Caki2 (cell line): Measurements from ENCODE around the gene SRD5A1. TPM values are rescaled to one million over a fixed set of nuclear protein-coding genes. Genes with fewer than 3 reads are reported as not detected.

Experiments
- DNase-seq: peaks from one replicate; pipeline ENCODE4 v3.0.0-alpha.2; 2015; ENCODE audit warnings: low read depth
- in situ Hi-C: cut with HindIII; loops from 2 replicates; pipeline ENCODE4 v1.10.0; 2016; ENCODE audit warnings: low sequenced_read_pairs, low pct_unique_long_range_greater_than_20kb, mixed read lengths
- total RNA-seq: library from RNA; depleted of rRNA; stranded (reverse); fragments of >200 nt; shearing (Covaris generic); gene quantifications from 2 replicates; pipeline ENCODE4 v1.2.3, GENCODE V29; 2014; ENCODE audit warnings: low replicate concordance

SRD5A1 gene
- total RNA-seq, 1 experiment from 2014 or later = 54.2 TPM

DNA sequence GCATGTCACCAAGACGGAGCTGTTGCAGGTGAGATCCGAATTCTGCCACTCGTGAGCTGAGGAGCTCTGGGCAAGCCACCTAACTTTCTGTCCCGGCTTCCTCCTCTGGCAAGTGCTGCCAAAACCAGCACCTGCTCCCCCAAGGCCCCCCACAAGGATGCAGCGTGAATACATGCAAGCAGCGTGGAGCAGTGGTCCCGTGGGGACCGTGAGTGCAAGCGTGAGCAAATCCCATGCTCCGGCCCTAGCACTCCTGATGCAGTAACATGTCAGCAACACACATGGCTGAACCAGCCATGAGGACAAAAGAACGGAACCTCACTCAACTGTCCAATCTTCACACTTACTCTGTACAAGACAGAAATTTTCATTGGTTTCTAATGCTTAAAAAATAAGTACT lies 31.4 kb upstream of the SRD5A1 start:
- in situ Hi-C loops = no loop called here
- DNase-seq = no peak

DNA sequence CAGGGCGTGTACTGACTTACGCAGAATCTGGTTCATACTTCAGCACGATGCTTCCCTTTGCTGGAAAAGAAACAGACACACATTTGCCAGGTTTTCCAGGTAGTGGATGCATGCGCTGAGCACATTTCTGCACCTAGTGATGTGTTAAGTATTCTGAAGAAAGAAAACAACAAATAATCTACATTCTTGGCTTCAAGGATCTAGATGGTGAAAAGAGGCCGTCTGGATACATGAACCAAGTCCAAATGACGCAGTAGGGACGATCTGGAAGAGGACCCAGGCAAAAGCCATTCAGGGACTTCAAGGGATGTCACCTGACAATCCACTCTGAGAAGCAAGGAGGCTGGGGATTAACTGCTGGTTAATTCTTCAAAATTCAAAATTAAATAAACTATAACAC lies 30.8 kb upstream of the SRD5A1 start:
- no peak for DNase-seq
- in situ Hi-C loops = no loop called here

DNA sequence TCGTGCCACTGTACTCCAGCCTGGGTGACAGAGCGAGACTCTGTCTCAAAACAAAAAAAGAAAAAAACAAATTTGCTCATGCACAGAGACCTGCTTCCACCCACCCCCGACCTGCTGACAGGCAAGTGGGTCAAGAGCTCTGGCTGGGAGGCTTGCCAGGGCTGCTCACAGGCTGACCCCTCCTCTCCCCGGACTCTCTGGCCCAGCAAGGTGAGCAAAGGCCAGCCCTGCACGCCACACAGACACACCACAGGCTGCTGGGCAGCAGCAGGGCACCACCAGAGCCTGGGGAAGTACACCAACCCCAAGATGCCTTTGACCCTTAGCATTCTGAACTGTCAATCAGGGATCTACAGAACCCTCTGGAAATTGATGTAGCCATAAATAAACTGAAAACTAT lies 29.6 kb upstream of the SRD5A1 start:
- in situ Hi-C loops = no loop called here
- no peak for DNase-seq

DNA sequence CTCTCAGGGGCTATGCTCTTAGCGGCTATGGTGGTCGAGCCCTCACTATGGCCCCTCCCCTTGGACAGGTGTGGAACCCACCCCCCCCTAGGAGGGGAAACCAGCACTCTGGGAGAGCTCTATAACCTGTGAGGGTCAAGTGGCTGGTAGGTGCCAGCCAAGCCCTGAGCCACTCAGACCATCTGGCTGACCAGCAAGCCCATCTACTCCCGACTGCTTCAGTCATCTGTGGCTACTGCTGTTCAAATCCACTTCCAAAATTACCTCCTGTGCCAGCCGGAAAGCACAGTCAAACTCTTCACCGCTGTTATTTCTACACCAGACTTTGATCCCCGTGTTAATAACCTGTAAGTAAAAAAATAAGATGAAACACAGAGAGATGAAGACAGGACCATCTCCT lies 28.9 kb upstream of the SRD5A1 start:
- DNase-seq = no peak
- in situ Hi-C loops = no loop called here

DNA sequence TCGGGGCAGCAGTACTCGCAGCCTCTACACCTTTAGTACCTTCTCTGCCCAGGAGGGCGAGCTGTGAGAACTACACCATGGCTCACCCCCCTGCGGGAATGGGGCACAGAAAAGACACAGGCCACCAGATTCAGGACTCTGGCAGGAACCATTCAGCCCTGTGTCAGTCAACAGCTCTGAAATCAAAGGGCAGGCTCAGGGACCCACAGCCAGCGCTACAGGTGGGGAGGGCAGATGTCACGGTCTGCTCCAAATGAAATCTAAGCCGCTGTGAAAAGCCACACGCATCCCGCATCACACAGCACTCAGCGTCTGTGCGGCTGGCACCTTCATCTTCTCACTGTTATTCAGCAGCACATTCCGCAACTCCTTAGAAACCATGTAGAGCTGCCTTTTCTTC lies 28.3 kb upstream of the SRD5A1 start:
- in situ Hi-C loops = no loop called here
- DNase-seq = no peak

DNA sequence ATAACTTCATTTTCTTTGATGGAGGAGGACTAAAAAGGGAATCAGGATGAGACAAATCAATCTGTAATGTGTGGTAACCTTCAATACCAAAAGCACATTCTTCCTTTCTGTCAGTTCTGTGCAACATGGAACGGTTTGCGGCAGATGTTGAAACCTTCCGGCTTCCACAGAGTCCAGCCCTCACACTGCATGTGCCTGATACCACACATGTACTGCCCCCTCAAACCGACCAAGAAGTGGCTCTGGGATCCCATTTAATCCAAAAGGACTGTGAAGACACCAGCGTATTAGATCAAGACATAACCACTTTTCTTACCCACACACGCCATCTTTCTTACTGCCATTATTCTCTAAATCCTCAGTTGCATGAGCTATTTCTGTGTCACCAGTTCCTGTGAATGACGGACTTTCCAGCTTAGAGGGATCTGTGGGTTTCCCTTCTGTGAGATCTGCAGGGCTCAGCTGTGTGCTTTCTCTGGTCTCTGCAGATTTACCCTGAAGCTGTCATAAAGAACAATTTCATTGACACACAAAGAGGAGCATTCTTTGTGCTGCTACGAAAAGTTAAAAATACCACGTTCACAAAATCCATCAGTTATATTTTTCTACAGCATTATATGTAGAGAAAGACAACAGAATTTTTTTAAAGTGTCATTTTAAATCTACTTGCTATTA lies 26.2 kb upstream of the SRD5A1 start:
- no peak for DNase-seq

DNA sequence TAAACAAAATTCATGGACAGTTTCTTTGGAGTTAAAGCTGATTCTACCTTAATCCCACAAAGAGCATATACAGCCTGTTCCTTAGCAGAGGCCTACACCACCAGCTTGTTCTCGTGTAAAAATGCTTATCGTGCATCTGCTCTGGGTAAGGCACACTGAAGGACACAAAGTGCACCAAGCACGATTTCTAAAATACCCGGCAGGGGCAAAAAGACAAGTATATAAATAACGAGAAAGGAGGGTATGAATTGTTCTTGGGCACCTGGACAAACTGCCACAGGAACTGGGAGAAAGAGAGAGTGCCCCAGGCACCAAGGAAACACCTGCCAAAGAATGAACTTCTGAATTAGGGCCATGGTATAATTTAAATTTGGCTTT lies 25.7 kb upstream of the SRD5A1 start:
- in situ Hi-C loops = no loop called here
- no peak for DNase-seq

More for the DNA sequence above, 26.2 kb upstream of the SRD5A1 start:
- in situ Hi-C loops = no loop called here

DNA sequence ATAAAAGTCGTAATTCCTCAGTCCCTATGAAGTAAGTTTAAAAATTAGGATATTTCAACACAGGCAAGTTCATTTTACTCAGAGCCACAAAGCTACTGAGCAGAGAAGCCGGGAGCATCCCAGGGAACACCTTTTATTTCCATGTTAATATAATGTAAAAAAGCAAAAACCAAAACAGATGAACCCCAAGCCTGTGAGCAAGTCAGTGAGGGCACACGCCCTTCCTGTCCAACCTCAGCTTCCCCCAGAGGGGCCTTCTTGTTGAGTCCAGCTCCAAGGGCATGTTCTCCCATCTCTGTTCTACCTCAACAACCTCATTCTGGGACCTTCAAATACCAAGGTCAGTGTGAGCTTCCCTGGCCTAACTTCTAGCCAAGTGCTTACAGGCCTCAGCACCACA lies 25.2 kb upstream of the SRD5A1 start:
- no peak for DNase-seq
- in situ Hi-C loops = no loop called here

DNA sequence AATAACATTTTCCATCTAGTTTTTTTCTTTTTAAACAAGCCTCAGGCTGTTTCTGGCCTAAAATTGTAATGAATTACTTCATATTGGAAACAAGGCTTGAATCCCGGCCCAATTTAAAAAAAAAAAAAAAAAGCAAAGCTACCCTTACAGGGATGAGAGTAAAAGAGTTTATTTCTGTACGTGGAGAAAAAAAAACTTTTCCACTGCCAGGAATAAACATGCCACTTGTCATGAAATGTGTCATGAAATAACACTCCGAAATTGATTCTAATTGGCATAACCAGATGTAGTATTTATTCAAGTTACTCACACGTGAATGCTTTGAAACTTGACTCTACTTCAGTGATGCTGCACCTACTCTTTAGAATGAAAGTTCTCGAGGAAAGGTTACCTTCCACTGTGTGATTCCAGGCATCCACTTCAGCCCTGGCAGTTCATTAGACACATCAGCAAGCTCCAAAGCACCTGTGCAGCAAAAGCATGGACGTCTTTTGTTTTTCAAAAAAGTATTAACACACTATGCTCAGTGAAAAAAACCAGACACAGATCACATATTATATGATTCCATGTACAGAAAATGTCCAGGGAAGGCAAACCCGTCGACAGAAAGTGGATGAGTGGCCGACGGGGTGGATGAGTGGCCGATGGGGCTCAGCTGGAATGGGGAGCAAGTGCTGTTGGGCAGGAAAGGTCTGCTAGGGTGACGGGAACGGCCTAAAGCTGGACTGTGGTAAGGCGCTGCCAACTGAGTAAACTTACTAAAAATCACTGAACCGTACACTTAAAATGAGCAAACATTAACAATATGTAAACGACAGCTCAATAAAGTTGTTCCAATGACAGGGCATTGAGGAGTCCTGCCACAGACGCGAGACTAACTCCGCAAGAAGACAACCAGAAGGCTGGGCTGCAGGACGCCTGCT lies 21.6 kb upstream of the SRD5A1 start:
- in situ Hi-C loops = no loop called here
- no peak for DNase-seq

DNA sequence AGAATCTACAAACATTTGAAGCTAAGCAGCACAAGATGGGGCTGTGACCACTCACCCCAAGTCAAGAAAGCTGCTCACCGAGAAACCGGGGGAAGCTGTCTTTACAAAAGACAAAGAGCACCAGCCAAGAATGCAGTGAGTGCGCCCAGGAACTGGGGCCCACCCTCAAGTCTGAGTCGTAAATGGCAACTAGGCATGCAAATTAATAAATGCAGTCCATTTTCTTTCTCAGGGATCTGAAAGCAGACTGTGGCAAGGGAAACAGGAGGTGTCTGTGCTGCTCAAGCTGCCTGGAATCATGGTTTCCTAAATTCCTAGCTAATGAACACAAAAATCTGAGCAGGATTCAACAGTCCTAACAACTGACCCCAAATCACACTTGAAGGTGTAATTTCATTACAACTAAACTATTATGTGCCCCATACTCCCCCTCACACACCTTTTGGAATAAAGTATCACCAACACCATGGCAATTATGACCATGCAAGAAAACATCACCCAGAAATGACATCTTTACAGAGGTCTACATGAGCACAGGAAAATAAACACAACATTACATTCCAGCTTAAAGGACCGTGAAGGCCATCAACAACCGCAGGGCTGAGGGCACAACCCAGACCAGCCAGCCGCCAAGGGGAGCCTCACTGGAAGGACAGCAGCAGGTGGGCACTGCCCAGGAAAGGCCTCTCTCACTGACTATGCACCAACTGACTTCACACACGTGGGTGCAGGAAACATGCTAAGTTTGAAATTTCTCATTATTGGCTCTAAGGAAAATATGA lies 18.0 kb upstream of the SRD5A1 start:
- peak; percentile 56 for DNase-seq

DNA sequence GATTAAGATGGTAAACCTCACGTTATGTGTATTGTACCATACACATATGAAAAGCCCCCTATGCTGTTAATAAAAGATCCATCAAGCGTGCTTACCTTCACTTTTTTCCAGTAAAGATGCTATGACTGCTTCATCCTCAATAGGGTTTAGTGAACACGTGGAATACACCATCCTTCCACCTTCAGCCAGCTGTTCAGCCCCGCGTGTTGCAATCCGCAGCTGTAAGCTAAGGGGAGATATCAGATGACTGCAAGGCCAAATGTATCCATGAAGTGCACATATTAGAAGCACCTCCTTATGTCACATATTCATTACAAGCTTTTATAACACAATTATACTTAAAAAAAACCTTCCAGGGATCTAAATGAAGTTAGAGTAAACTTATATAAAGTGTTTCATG lies 16.6 kb upstream of the SRD5A1 start:
- DNase-seq = no peak
- in situ Hi-C loops = no loop called here

More for the DNA sequence above, 18.0 kb upstream of the SRD5A1 start:
- in situ Hi-C loops = no loop called here

DNA sequence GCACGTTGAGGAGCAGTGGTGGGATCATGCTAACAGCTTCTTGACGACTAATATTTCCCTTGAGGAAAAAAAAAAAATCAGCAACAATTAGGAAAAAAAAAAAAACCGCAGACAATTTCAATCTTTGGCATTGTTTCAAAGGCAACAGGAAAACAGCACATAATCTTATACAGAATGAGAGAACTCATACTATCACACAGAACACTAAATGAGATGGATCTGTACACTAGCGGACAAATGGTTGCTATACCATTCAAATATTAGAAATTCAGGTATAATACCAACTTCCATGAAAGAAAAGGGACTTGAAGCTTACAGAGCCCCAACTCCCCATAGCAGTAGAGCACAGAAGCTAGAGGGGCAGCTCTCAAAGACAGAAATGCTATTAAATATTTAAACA lies 10.0 kb upstream of the SRD5A1 start:
- in situ Hi-C loops = no loop called here
- no peak for DNase-seq

DNA sequence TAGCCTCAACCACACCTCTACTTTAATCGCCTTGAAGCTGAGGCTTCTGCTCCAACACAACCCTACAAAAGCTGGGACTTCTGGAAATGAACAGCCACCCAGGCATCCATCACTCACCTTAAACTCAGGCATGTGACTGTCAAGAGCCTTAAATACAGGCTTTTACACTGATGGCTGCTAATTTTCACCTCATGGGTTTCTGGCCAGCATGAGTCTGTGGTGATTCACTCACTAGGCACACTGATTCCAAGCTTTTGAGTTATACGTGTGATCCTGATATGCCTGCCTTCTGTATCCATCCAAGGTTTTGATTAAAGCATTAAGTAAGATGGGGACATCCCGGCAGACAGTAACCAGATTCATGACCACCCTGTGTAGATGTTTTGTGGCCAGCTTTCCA lies 9.3 kb upstream of the SRD5A1 start:
- DNase-seq = no peak
- in situ Hi-C loops = no loop called here

DNA sequence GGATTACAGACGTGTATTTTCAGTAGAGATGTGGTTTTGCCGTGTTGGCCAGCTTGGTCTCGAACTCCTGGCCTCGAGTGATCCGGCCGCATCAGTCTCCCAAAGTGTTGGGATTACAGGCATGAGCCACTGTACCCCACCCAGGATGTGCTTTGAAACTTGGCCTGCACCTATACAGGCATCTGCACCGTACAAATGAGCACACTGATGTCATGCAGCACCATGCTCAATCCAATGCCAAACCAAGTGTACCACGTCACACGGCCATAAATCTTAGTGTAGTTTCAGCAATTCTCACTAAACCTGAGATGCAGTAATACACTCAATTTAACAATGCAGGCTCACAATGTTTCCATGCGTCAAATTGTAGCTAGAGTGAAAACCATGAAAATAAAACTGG lies 6.7 kb upstream of the SRD5A1 start:
- in situ Hi-C loops = no loop called here

DNA sequence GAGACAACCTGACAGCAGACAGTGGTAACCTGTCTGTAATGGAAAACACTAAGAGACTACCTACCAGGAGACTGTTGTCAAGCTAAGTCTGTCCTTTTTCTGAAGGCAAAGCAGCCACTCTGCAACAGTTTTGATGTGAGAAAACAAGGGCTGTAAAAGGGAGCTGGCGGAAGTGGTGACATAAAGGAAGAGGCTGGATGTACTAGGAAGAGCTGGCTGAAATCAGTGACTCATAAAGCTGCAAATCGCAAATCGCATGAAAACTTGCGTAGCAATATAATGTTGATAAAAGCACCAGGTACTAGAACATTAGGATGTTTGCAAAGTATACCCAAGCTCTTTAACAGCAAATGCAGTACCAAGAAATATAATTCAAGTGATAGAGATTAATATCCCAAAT lies 1.8 kb upstream of the SRD5A1 start:
- in situ Hi-C loops = no loop called here
- no peak for DNase-seq

More for the DNA sequence above, 6.7 kb upstream of the SRD5A1 start:
- no peak for DNase-seq

DNA sequence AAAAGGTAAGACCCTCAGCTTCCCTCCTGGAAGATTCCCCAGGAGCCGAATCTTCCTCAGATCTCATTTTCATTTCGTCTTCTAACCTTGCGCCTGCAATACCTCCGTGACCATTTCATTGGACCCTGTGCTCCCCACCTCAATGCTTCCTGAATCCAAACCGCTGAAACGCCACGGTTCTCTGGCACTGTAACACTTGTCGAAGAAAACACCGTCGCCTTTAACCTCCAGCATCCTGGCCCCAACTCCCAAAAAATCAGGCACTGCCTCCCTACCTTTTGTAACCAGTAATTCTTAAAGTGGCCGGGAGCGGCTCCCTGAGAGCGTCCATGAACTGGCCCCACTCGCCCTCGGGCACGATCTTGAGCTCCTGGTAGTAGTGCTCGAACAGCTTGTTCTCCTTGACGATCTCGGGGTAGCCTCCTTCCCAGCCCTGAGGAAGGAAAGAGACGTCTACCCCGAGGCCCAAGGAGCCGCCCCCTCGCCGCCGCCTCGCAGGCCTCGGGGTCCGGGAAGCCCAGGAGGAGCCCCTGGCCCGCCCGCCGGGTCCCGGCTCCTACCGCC lies 834 bp upstream of the SRD5A1 start:
- in situ Hi-C loops = no loop called here
- peak; percentile 18 for DNase-seq

DNA sequence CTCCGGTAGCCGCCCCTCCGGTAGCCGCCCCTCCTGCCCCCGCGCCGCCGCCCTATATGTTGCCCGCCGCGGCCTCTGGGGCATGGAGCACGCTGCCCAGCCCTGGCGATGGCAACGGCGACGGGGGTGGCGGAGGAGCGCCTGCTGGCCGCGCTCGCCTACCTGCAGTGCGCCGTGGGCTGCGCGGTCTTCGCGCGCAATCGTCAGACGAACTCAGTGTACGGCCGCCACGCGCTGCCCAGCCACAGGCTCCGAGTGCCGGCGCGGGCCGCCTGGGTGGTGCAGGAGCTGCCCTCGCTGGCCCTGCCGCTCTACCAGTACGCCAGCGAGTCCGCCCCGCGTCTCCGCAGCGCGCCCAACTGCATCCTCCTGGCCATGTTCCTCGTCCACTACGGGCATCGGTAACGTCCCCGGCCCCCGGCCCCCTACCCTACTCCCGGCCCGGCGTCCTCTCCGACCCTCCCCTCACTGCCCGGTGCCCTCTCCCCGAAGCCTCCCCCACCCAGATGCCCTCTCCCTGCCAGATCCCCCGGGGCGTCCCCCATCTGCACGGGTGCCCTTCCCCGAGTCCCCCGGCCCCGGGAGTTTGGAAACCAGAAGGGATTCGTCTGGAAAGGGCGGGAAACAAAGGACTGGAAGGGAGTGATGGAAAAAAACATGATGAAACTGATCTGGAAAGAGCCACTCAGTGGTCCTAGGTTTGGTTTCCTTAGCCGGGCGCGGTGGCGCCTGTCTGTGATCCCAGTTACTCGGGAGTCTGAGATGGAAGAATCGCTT lies 417 bp downstream of the SRD5A1 start:
- no peak for DNase-seq
- in situ Hi-C loops = no loop called here

DNA sequence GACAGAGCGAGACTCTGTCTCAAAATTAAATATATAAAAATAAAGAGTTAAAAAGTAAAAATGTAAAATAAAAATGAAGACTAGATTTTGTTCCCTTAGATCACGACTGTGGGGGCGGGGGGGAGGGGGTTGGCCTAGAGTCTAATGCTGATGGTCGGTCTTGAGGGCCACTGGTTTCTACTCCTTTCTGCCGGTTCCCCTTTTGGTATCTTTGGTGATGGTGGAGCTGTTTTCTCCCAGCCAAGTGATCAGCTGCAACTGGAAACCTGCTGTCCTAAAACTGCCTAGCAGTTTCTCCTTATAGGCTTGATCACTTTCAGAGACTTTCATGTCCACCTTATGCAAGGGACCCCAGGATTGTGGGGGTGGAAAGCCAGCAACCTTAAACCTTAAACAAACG lies 1.1 kb downstream of the SRD5A1 start:
- in situ Hi-C loops = no loop called here

More for the DNA sequence above, 1.1 kb downstream of the SRD5A1 start:
- DNase-seq = no peak
